GM18909 (cell line): Measurements from ENCODE around the gene PHF24.
"Not testable (repeated sequence)": the region's sequence is repeated elsewhere in the genome, so short reads cannot be mapped to it uniquely, and the experiment has no call there.

ENCODE experiments used
- ATAC-seq: cut with Tn5 transposase; IDR thresholded peaks from one replicate; pipeline ENCODE4 v1.9.1; 2021; ENCODE audit warnings: mild to moderate bottlenecking; ENCODE audit not compliant: unreplicated experiment, poor library complexity

The PHF24 gene

DNA sequence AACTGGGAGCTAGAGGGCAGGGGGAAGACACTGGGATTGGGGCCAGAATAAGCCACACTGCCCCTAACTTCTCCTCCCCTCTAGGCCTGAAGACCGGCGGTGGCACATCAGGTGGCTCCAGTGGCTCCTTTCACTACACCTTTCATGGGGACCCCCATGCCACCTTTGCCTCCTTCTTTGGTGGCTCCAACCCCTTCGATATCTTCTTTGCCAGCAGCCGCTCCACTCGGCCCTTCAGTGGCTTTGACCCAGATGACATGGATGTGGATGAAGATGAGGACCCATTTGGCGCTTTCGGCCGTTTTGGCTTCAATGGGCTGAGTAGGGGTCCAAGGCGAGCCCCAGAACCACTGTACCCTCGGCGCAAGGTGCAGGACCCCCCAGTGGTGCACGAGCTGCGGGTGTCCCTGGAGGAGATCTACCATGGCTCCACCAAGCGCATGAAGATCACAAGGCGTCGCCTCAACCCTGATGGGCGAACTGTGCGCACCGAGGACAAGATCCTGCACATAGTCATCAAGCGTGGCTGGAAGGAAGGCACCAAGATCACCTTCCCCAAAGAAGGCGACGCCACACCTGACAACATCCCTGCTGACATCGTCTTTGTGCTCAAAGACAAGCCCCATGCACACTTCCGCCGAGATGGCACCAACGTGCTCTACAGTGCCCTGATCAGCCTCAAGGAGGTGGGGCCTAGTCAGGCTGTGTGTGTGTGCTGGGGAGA is 38.3 kb downstream of the PHF24 start:
- ATAC-seq, result no peak

DNA sequence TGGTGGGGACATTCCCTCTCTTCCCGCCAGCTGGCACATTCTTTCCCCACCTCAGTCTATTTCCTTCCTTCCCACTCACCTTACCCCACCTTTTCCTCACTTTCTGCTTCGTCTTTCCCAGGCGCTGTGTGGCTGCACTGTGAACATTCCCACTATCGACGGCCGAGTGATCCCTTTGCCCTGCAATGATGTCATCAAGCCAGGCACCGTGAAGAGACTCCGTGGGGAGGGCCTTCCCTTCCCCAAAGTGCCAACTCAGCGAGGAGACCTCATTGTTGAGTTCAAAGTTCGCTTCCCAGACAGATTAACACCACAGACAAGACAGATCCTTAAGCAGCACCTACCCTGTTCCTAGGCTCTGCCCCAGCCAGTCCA is 38.8 kb downstream of the PHF24 start:
- ATAC-seq, result no peak

DNA sequence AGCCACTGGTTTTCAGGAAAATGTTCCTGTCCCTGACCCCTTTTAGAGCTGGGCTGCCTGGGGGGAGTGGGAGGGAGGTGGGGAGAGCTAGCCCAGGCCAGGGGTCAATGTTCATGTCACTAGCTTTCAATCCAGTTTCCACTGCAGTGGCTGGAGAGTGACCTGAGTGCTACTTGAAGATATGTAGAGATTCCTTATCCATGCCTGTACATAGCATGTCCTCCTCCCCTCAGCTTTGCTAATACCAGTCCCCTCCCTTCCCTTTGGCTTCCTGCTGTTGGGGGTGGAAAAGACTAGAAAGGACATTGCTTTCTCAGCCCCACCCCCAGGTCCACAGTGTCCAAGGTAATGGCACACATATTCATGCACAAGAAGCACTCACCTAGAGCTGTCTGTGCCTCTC is 39.3 kb downstream of the PHF24 start:
- ATAC-seq, result no peak

DNA sequence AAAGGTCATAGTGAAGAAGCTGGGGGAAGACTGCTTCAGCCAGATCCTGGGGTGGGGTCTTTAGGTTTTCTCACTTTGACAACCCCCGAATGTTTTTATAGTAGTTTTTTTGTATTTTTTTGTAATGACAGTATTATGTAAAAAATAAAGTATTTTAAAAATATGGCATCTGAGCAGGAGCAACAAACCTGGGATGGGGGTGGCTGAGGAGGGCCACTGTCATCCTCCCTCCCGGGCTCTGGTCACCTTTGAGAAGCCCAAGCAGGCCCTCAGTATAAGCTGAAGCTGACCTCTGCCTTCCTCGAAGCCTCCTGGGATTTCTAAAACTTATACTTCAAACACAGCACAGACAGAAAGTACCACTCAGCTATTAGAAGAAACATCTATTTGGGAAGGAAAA is 40.2 kb downstream of the PHF24 start:
- ATAC-seq, result no peak

DNA sequence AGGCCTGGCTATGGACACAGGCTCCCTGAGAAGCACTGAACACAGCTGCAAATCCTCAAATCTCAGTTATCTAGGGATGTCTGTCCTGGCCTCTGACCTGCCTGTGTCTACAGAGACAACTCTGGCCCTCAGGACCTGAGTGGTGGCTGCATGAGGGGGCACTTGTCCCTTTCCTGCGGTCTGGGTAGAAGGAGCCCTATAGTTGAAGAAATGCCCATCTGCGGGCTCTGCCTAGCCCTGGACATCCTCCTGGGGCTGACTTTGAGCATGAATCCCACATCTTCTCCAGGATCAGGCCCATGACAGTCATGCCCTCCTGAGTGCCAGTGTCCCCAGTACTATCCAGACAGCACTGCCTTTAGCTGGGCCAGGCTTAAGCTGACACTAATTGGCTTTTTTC is 41.5 kb downstream of the PHF24 start:
- no peak for ATAC-seq

DNA sequence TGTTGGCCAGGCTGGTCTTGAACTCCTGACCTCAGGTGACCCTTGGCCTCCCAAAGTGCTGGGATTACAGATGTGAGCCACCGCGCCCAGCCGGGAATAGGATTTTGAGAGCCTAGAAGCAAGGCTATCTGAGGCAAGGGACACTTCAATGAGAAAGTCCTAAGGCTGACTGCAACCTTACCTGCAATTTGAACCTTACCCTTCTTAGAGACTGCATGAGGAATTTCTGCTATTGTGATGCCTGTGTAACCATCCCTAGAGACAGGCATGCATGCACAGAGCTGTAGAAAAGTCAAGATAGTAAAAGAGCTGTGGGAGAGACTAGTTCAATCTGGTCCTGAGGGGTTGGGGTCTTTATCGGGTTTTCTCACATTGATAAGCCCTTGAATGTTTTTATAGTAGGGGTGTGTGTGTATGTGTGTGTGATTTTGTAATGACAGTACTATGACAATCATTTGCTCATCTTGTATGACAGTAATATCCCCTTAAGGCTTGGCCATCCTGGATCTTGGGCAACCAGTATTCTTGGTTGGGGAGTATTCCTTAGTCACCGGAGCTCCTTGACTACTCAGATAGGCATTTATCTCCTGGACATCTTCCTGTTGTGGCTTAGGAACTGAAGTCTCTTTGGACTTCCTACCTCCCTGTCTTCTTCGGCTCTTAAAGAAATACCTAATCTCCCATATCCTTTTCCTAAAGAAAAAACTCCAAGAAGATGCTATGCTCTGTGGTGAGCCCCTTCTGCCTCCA is 42.6 kb downstream of the PHF24 start:
- no peak for ATAC-seq

DNA sequence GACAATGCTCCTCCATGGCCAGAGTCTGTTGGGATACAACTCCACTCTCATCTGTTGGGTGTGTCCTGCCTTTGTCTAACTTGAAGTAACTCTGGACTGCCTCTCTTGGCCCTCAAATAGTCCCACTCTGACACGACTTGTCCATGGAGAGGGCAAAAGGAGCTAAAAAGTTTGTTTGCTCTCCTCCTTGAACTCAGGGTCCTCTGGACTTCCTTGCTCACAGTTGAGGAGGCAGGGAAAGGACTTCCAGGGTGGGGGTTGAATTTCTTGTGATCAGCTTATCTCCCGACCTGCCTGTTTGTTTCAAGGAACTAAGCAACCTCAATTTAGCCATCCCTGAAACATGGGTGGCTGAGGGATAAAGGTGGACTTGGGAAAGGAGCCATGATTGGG is 43.2 kb downstream of the PHF24 start:
- no peak for ATAC-seq

DNA sequence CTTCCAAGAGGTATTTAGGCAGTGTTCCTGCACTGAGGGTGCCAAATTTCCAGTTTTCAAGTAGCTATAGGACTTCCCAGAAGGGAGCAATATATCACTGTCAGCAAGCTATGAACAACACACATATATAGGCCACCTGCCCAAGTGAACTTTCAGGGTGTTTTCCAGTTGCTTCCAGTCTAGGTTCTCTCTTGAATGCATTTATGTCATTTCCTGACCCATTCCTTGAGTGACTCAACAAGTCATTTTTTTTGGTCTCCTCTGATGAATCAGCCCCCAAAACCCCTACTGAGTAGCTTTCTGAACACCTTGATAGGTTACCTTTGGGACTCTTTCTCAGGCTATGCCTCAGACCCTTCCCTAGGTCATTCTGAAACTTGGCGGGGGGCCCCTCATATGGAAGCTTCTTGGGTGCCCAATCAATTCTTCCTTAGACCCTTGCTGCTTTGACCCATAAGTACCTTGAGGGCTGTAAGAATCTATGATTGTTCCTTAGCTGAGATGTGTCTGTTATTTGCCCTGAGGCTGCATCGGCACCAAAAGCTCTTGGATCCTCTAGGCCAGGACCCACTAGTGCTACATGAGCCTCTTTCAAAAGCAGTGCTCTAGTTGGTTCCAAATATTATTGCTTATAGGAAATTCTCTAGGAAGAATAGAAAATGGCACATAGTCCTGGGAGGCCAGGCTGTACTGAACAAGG is 43.9 kb downstream of the PHF24 start:
- no peak for ATAC-seq

DNA sequence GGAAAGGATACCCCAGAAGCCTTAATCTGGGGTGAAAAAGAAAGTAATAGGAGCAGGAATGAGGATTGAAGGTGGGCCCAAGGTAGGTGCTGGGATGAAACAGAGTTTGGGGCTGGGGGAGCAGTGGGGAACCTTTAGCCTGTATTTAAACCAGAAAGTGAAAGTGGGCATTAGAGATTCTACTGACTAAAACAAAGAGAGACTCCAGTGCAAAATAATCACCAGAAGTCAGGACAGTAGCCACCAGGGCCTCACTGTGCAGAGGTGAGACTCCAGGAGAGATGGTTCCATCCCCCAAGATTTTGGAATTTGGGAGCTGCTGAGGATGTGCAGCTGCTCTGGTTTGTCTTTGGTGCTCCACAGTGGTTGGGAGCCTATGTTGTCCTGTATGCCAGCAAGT is 44.5 kb downstream of the PHF24 start:
- ATAC-seq, result no peak

DNA sequence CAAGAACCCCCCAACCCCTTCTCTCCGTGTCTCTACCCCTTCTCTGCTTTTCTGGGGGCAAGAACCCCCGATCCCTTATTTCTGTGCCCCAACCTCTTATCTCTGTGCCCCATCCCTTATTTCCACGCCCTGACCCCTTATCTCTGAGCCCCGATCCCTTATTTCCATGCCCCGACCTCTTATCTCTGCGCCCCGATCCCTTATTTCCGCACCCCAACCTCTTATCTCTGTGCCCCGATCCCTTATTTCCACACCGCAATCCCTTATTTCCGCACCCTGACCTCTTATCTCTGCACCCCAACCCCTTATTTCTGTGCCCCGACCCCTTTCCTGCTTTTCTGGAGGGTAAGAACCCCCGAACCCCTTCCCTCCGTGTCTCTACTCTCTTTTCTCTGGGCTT is 46.2 kb downstream of the PHF24 start:
- not testable (repeated sequence) for ATAC-seq

DNA sequence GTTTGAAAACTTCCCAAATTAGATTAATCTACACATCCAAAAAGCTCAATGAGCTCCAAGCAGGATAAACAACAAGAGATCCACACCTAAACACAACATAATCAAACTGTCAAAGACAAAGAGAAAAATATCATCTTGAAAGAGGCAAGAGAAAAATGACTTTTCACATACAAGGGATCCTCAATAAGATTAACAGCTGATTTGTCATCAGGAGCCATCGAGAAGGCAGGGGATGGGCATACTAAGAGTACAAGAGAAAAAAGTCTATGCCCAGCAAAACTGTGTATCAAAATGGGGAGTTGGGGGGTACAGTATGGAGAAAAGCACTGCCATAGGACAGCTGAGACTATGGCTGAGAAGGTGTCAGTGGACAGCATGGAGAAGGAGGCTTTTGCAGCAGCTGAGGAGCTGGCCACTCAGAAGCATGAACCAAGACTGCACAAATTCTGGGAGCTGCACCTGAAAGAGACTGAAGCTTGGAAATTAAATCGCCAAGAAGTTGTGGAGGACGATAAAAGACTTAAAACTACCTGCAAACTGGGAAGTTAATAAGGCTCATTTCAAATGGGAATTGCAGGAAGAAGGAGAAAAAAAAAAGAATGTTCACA is 52.4 kb downstream of the PHF24 start:
- ATAC-seq, result no peak

DNA sequence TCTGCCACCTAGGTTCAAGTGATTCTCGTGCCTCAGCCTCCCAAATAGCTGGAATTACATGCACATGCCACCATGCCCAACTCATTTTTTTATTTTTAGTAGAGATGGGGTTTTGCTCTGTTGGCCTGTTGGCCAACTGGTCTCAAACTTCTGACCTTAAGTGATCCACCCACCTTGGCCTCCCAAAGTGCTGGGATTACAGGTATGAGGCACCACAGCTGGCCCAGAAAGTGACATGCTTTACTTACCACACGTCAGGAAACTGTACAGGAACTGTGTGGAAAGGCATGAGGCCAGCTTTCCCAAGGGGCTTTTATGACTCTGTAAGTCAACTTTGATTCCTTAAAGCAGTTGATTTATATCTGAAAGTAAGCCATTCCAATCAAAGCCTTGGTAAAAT is 56.4 kb downstream of the PHF24 start:
- no peak for ATAC-seq

DNA sequence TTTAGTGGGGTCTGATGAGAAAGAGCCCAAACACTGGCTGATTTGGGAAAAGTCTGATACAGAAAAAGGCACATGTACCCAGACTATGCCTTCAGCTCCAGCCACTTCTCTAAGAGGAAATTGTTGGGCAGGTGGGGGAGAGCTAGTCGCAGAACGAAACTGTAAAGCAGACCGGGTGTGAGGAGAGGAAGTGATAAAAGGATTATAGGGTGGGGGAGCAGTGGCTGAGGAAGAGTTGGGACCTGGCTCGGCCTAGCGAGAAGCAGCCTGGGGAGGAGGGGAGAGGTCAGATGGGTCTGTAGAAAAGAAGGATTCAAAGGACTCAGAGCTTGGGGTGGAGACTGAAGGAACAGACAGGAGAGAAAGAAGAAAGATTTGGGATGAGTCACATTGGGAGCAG is 65.4 kb downstream of the PHF24 start:
- not testable (repeated sequence) for ATAC-seq

DNA sequence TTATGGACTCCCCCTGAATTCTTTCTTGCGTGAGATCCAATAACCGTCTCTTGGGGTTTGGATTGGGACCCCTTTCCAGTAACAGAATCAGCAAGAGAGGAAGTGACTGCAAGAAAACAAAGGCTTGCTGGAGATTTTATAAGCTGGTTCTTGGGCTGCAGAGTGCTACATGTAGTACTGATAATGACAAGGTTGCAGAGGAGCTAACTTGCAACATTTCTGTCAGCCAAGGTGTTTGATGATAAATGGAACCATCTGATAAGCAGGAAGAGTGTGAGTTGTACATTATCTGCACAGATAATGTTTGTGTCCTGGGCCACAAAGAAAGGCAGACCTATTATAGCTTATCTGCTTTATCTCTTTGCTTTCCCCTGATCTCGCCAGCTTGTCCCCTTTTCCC is 68.6 kb downstream of the PHF24 start:
- no peak for ATAC-seq

DNA sequence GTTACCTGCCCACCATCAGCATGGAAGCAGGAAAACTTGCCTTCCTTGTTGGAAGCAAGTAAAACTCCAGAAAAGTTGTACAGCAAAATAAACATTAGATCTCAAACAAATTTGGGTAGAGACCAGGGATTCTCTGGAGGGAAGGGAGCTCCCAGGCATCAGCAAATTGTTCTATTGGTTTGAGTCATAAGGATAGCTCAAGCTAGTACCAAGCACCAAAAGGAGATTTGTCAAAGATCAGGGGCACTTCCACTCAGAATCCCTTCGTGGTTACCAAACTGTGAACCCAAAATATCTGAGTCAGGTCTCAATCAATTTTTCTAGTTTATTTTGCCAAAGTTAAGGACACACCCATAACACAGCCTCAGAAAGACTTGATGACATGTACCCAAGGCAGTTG is 69.3 kb downstream of the PHF24 start:
- no peak for ATAC-seq

DNA sequence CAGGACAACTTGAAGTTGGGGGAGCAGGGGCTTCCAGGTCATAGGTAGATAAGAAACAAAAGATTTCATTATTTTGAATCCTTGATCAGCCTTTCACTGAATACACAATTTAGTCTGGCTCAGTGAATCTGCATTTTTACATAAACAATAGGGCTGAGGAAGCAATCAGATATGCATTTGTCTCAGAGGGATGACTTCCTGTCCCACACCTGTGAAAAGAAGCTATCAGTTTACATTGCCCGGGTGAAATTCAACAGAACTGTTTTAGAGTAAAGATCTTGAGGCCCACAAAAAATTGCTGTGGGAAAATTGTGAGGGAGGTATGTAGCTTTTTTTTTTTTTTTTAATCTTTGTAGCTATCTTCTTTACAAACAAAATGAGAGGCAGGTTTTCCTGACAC is 69.8 kb downstream of the PHF24 start:
- no peak for ATAC-seq

DNA sequence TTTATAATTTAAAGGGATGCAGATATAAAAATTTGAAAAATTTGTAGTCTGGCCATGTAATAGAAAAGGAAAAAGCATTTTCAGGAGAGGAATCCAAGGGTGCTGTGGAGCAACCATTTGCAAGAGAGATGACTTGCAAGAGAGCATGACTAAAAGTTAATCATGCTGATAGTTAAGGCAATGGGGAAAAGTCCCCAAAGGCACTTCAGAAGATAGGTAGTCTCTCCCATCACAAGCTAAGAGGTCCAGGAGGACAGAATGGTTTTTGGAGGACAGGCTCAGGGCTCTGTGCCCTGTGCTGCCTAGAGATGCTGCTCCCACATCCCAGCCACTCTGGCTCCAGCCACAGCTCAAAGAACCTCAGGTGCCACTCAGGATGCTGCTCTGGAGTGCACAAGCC is 70.3 kb downstream of the PHF24 start:
- ATAC-seq, result no peak

DNA sequence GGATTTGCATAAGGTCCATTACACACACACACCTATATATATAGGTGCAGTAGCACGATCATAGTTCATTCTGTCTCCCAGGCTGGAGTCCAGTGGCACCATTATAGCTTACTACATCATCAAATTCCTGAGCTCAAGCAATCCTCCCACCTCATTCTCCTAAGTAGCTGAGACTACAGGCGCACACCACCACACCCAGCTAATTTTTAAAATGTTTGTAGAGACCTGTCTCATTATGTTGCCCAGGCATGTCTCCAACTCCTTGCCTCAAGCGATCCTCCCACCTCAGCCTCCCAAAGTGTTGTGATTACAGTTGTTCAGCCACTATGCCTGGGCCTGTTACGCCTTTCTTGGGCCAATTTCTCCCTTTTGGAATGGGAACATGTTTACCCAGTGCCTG is 71.2 kb downstream of the PHF24 start:
- ATAC-seq, result no peak

DNA sequence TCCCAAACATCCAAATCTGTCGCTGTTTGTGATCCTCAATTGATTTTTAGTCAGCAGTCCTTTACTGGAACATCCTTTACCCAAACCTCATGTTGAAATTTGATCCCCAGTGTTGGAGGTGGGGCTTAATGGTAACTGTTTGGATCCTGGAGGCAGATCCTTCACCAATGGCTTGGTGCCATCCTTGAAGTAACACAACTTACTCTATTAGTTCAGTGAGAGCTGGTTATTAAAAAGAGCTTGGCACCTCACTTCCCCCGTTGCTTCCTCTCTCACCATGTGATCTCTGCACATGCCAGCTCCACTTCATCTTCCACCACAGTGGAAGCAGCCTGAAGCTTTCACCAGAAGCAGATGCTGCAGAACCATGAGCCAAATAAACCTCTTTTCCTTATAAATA is 71.8 kb downstream of the PHF24 start:
- no peak for ATAC-seq
